GM12874 (cell line): ENCODE results near the gene LYPD6B.

Source experiments
- CTCF ChIP-seq: IDR thresholded peaks from 2 replicates; pipeline ENCODE4 v1.5.1; 2011; ENCODE audit warnings: low read depth, mild to moderate bottlenecking, control low read depth, low read length, moderate library complexity; ENCODE audit not compliant: insufficient read depth

LYPD6B gene

DNA sequence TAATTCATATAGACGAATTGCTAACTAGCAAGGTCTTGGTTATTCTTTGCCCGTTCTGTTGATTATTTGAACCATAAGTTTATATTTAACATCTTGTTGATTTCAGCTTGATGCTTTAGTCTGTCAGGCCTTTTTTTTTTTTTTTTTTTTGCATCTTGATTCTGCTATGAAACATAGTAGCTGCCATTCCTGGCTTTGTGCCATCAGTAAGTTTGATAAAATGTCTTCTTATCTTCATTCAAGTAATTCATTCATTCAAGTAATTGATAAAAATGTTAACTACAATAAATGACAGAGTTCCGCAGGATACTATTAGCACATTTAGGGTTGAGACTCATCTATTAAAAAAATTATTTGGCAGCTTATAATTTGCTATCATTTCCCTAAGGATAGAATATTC lies 134.7 kb downstream of the LYPD6B start:
- TF ChIP-seq CTCF, result no peak

GRCh38 chr2:149175956-149176355 lies 137.5 kb downstream of the LYPD6B start:
- TF ChIP-seq CTCF, result no peak

GRCh38 chr2:149178612-149179011 lies 140.1 kb downstream of the LYPD6B start:
- TF ChIP-seq CTCF, result no peak

DNA sequence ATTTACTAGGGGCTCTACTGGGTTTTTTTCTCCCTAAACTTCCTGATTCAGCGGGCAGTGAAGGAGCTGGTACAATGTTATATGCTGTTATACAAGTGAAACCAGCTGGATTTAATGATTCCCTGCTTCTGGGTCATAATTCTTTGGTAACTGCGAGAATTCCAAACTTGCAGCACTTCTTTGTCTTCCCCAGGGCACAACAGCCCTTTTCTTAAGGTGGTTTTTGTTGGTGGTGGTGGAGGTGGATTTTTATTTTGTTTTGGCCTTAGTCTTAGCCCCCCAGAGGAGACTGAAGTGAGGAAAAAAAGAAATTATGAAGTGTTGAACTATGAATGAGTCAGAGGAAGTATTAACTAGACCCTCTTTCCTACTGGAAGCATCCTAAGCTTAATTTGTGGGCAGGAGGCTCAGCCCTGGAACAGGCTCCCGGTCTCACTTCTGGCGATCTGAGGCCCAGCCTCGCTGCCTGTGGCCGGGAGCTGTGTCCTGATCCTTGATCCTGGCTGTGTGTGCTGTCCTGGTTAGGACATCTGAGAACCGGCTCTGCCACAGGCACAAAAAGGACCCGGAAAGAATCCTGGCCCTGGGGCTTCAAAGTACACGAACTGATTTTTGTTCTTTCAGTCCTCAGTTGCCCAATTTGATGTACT lies 141.9 kb downstream of the LYPD6B start:
- TF ChIP-seq CTCF, result no peak

GRCh38 chr2:149183187-149183586 lies 144.7 kb downstream of the LYPD6B start:
- no peak for TF ChIP-seq CTCF

GRCh38 chr2:149184991-149185390 lies 146.5 kb downstream of the LYPD6B start:
- no peak for TF ChIP-seq CTCF

- TF ChIP-seq CTCF, result no peak
Measured at GRCh38 chr2:149185942-149186490, 147.5 kb downstream of the LYPD6B start.
